Naive thymus-derived CD4-positive, alpha-beta T cell (primary cell): Measurements from ENCODE around the gene TMEM59. TPM values are rescaled to one million over a fixed set of nuclear protein-coding genes. Genes with fewer than 3 reads are reported as not detected.

ENCODE experiments used
- ATAC-seq: fragments of 150-1000 bp; cut with Tn5 transposase; 2 replicates; pipeline ENCODE4 v1.10.0; 2021; ENCODE audit warnings: mild to moderate bottlenecking, moderate library complexity
- CTCF ChIA-PET: fragments of 350-600 bp; sonication (Branson Sonifier 250); formaldehyde crosslinking; loops from one replicate; lab custom pipeline; 2021; ENCODE audit warnings: antibody characterized with exemption; lab: Charles Lee
- POLR2A ChIA-PET: fragments of 350-600 bp; sonication (Branson Sonifier 250); formaldehyde crosslinking; loops from one replicate; lab custom pipeline; 2021; ENCODE audit warnings: antibody characterized with exemption, inconsistent platforms; lab: Charles Lee
- DNase-seq, 9 donors: peaks; one replicate each; pipeline versions ENCODE4 v3.0.0 to v3.0.0-alpha.2; 2020 to 2022; ENCODE audit warnings: mixed read lengths in 1 of 9
- H3K27ac ChIP-seq: one replicate; pipeline ENCODE4 v1.7.0; 2013; ENCODE audit warnings: mild to moderate bottlenecking, low read depth, low read length, moderate library complexity
- H3K27me3 ChIP-seq, 2 donors: one replicate each; pipeline ENCODE4 v1.7.0; 2013; ENCODE audit warnings: low read length in 2 of 2, mild to moderate bottlenecking in 2 of 2, moderate library complexity in 2 of 2; ENCODE audit not compliant: control insufficient read depth in 2 of 2, insufficient read depth in 2 of 2
- H3K36me3 ChIP-seq, 3 experiments: 1 replicate in 2 of 3; 2 replicates in 1 of 3; pipeline ENCODE4 v1.7.0; 2013; ENCODE audit warnings: low read length in 3 of 3, mild to moderate bottlenecking in 3 of 3, moderate library complexity in 1 of 3; ENCODE audit not compliant: insufficient read depth in 3 of 3, control insufficient read depth in 2 of 3
- H3K4me1 ChIP-seq, 2 donors: one replicate each; pipeline ENCODE4 v1.7.0; 2013; ENCODE audit warnings: low read length in 2 of 2, mild to moderate bottlenecking in 2 of 2, moderate library complexity in 1 of 2; ENCODE audit not compliant: control insufficient read depth in 2 of 2, insufficient read depth in 2 of 2
- H3K4me3 ChIP-seq: 2 replicates; pipeline ENCODE4 v1.7.0; 2013; ENCODE audit warnings: mild to moderate bottlenecking, low read length
- H3K9me3 ChIP-seq, 3 experiments: 1 replicate in 2 of 3; 2 replicates in 1 of 3; pipeline ENCODE4 v1.7.0; 2013; ENCODE audit warnings: low read length in 3 of 3; ENCODE audit not compliant: control insufficient read depth in 2 of 3
- H3K27ac Mint-ChIP-seq, 9 donors: one replicate each; pipeline ENCODE4 v1.8.0; 2020 to 2022; ENCODE audit warnings: mixed read lengths in 9 of 9, mild to moderate bottlenecking in 8 of 9, moderate library complexity in 5 of 9, inconsistent platforms in 2 of 9
- H3K27me3 Mint-ChIP-seq, 5 donors: one replicate each; pipeline ENCODE4 v1.8.0; 2021 to 2022; ENCODE audit warnings: mixed read lengths in 5 of 5, mild to moderate bottlenecking in 1 of 5
- H3K36me3 Mint-ChIP-seq, 5 donors: one replicate each; pipeline ENCODE4 v1.8.0; 2020 to 2022; ENCODE audit warnings: mixed read lengths in 5 of 5, mild to moderate bottlenecking in 3 of 5, inconsistent platforms in 1 of 5
- H3K4me1 Mint-ChIP-seq, 7 donors: one replicate each; pipeline ENCODE4 v1.8.0; 2020 to 2022; ENCODE audit warnings: mixed read lengths in 7 of 7, mild to moderate bottlenecking in 3 of 7, inconsistent platforms in 1 of 7
- H3K4me3 Mint-ChIP-seq, 10 donors: one replicate each; pipeline ENCODE4 v1.8.0; 2020 to 2022; ENCODE audit warnings: mild to moderate bottlenecking in 10 of 10, mixed read lengths in 10 of 10, moderate library complexity in 6 of 10, inconsistent platforms in 2 of 10
- H3K9me3 Mint-ChIP-seq, 11 donors: one replicate each; pipeline ENCODE4 v1.8.0; 2020 to 2022; ENCODE audit warnings: mixed read lengths in 11 of 11, mild to moderate bottlenecking in 4 of 11, inconsistent platforms in 1 of 11, moderate library complexity in 1 of 11
- intact Hi-C, 2 donors: fragments of 100-400 bp; cut with micrococcal nuclease; formaldehyde crosslinking; loops; one replicate each; pipeline ENCODE4 v1.15.1; 2023
- polyA plus RNA-seq, 2 donors: library from polyadenylated mRNA; unstranded; fragments of 300-500 nt; fragmentation: Illumina TruSeq; gene quantifications; one replicate each; pipeline ENCODE4 v1.2.3, GENCODE V29; 2021
- total RNA-seq, 6 experiments: library from RNA in 5 of 6; stranded (reverse) in 5 of 6; gene quantifications; 1 replicate in 5 of 6; 2 replicates in 1 of 6; pipeline ENCODE4 v1.2.3 and lab custom pipeline; 2021 to 2026

The TMEM59 gene
- total and polyA plus RNA-seq, 7 experiments from 2014 or later = 127 to 545 (median 185) TPM

DNA sequence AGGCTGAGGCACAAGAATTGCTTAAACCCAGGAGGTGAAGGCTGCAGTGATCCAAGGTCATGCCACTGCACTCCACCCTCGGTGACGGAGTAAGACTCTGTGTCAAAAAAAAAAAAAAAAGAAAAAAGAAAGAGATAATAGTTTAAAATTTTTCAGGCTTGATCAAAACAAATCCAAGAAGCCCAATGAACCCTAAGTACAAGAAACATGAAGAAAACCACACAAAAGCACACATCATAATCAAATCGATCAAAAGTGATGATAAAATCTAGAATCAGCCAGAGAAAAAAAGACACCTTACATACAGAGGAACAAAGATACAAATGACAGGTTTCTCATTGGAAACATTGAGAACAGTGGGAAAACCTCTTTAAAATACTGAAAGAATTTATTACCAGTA, 66.5 kb downstream of the TMEM59 start:
- Mint-ChIP-seq H3K4me3 (peak overlapping the region in 6 of 10 donors; percentile 1 to 62 (median 31)), H3K4me1 (peaks cover 10 to 52% (median 48%) of the 10 kb centered on the region in 7 donors), H3K27me3 (peaks cover 0 to 2% (median 0%) of the 10 kb centered on the region in 5 donors), H3K9me3 (peaks cover 0 to 7% (median 0%) of the 10 kb centered on the region in 11 donors), H3K36me3 (peaks cover 0 to 4% (median 0%) of the 10 kb centered on the region in 5 donors), H3K27ac (peak overlapping the region in 8 of 9 donors; percentile 6 to 75 (median 55))
- no peaks in the 10 kb centered on the region for H3K36me3 ChIP-seq
- DNase-seq = peak in 7 of 9 donors; percentile 11 to 71 (median 62)
- ATAC-seq = peak; percentile 58
- POLR2A ChIA-PET = no interaction called here
- H3K9me3 ChIP-seq = no peaks in the 10 kb centered on the region
- intact Hi-C loops = no loop called here
- H3K4me1 ChIP-seq = peaks cover 0 to 14% of the 10 kb centered on the region in 2 donors
- no peak overlapping the region for H3K4me3 ChIP-seq
- H3K27ac ChIP-seq = no peak overlapping the region
- H3K27me3 ChIP-seq = no peaks in the 10 kb centered on the region
- CTCF ChIA-PET = no interaction called here

DNA sequence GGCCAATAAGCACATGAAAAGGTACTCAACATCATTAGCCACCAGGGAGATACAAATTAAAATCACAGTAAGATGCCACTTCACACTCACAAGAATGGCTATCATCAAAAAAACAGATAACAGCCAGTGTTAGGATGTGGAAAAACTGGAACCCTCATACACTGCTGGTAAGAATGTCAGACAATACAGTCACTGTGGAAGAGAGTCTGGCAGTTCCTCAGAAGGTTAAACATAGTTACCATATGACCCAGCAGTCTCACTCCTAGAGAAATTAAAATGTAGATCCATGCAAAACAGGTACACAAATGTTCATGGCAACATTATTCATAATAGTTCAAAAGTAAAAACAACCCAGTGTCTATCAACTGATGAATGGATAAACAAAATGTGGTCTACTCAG, 68.3 kb downstream of the TMEM59 start:
- Mint-ChIP-seq H3K27ac (peak overlapping the region in 4 of 9 donors; percentile 64 to 90 (median 78)), H3K27me3 (peaks cover 0 to 2% (median 0%) of the 10 kb centered on the region in 5 donors), H3K4me3 (peak overlapping the region in 2 of 10 donors; percentile 4 to 45), H3K4me1 (peaks cover 10 to 54% (median 48%) of the 10 kb centered on the region in 7 donors), H3K36me3 (peaks cover 0 to 3% (median 0%) of the 10 kb centered on the region in 5 donors), H3K9me3 (peaks cover 0 to 7% (median 0%) of the 10 kb centered on the region in 11 donors)
- Histone ChIP-seq H3K36me3 (no peaks in the 10 kb centered on the region), H3K27me3 (no peaks in the 10 kb centered on the region), H3K9me3 (no peaks in the 10 kb centered on the region), H3K4me3 (no peak overlapping the region), H3K27ac (no peak overlapping the region), H3K4me1 (peaks cover 0 to 14% of the 10 kb centered on the region in 2 donors)
- DNase-seq (no peak), ATAC-seq (no peak)
- intact Hi-C loops = no loop called here
- ChIA-PET CTCF (no interaction called here), POLR2A (no interaction called here)

DNA sequence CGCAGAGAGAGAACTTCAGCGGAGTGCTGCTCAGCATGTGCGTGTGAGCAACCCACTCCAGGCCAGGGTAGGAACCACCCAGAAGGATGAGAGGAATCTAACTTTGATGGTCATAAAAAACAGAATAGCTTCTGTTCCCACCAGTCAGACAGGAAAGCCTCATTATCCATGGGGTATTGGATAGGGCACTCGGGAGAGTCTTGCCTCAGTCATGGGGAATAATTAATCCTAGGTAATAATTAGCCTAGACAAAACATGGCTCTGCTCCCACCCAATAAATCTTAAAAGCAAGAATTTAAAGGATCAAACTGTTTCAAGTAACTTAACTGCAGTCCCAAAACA, 70.3 kb downstream of the TMEM59 start:
- ATAC-seq = no peak
- no peak for DNase-seq
- Histone ChIP-seq H3K27me3 (no peaks in the 10 kb centered on the region), H3K4me3 (no peak overlapping the region), H3K4me1 (peaks cover 0 to 14% of the 10 kb centered on the region in 2 donors), H3K27ac (no peak overlapping the region), H3K9me3 (no peaks in the 10 kb centered on the region), H3K36me3 (no peaks in the 10 kb centered on the region)
- H3K27ac Mint-ChIP-seq = peak overlapping the region in 3 of 9 donors; percentile 45 to 82 (median 74)
- intact Hi-C loops = no loop called here
- H3K9me3 Mint-ChIP-seq = peaks cover 0 to 7% (median 0%) of the 10 kb centered on the region in 11 donors
- peaks cover 6 to 47% (median 40%) of the 10 kb centered on the region in 7 donors for H3K4me1 Mint-ChIP-seq
- peak overlapping the region in 2 of 10 donors; percentile 37 to 44 for H3K4me3 Mint-ChIP-seq
- ChIA-PET CTCF (interaction anchor here (0.8 kb wide), 1 partner anchor 23 kb away, joined by 5 read pairs; no protein-coding TSS in a partner anchor), POLR2A (no interaction called here)
- no peaks in the 10 kb centered on the region for H3K27me3 Mint-ChIP-seq
- H3K36me3 Mint-ChIP-seq = no peaks in the 10 kb centered on the region

DNA sequence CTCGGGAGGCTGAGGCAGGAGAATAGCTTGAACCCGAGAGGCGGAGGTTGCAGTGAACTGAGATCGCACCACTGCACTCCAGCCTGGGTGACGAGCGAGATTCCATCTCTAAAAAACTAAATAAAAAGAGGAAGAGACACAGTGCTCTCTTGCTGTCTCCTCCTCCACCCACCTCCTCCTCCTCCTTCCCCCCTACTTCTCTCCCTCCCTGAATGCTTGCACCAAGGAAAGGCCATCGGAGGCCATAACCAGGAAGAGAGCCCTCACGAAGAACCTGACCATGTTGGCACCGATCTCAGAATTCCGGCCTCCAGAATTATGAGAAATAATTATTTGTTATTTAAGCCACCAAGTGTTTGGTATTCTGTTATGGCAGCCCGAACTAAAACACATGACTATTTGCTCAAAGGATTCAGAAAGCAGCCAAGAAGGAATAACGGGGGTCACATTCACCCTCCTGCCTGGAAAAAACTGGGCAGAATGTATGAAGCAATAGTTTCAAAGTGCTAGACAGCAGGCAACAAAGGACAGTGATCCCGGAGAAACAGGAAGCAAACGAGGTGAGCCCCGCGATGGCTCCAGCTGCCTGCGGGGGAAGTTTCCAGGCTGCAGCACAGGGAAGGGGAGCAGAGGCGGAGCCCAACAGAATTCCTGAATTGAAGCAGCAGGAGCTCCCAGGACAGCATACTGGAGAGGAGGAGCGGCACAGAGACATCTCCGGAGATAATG, 70.8 kb downstream of the TMEM59 start:
- Histone ChIP-seq H3K36me3 (no peaks in the 10 kb centered on the region), H3K4me3 (no peak overlapping the region), H3K27ac (no peak overlapping the region), H3K9me3 (no peaks in the 10 kb centered on the region), H3K4me1 (peaks cover 0 to 14% of the 10 kb centered on the region in 2 donors), H3K27me3 (no peaks in the 10 kb centered on the region)
- H3K36me3 Mint-ChIP-seq = no peaks in the 10 kb centered on the region
- peaks cover 0 to 7% (median 0%) of the 10 kb centered on the region in 11 donors for H3K9me3 Mint-ChIP-seq
- CTCF ChIA-PET = interaction anchor here (0.8 kb wide), 1 partner anchor 22 kb away, joined by 5 read pairs; no protein-coding TSS in a partner anchor
- no peak for DNase-seq
- peak overlapping the region in 4 of 9 donors; percentile 16 to 82 (median 60) for H3K27ac Mint-ChIP-seq
- POLR2A ChIA-PET = no interaction called here
- H3K4me1 Mint-ChIP-seq = peaks cover 2 to 41% (median 34%) of the 10 kb centered on the region in 7 donors
- ATAC-seq = no peak
- intact Hi-C loops = no loop called here
- H3K27me3 Mint-ChIP-seq = no peaks in the 10 kb centered on the region
- H3K4me3 Mint-ChIP-seq = peak overlapping the region in 6 of 10 donors; percentile 25 to 46 (median 40)

DNA sequence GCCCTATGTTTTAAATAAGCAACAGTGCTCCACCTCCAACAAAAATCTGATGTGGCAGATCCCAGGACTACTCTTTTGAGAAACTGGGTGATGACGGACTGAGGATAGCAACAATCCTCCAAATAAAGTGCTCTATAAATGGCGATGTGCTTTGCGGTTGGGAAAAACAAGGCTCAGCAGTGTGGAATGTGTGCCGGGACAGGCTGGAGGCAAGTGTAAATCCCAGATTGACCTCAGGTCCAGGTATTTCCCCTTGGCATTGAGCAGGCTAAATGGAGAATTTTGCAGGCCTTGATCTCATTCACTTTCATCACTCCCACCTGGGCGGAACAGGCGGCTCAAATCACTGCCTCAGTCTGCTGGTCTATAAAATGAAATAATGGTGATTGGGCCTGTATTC, 71.8 kb downstream of the TMEM59 start:
- Mint-ChIP-seq H3K4me1 (peaks cover 6 to 32% (median 25%) of the 10 kb centered on the region in 7 donors), H3K27me3 (no peaks in the 10 kb centered on the region), H3K4me3 (peak overlapping the region in 2 of 10 donors; percentile 7 to 26), H3K9me3 (no peaks in the 10 kb centered on the region), H3K27ac (peak overlapping the region in 1 of 9 donors; percentile 6), H3K36me3 (no peaks in the 10 kb centered on the region)
- POLR2A ChIA-PET = no interaction called here
- CTCF ChIA-PET = no interaction called here
- Histone ChIP-seq H3K36me3 (no peaks in the 10 kb centered on the region), H3K4me3 (no peak overlapping the region), H3K27me3 (no peaks in the 10 kb centered on the region), H3K27ac (no peak overlapping the region), H3K9me3 (no peaks in the 10 kb centered on the region), H3K4me1 (peaks cover 0 to 6% of the 10 kb centered on the region in 2 donors)
- intact Hi-C loops = no loop called here
- no peak for DNase-seq
- ATAC-seq = no peak

DNA sequence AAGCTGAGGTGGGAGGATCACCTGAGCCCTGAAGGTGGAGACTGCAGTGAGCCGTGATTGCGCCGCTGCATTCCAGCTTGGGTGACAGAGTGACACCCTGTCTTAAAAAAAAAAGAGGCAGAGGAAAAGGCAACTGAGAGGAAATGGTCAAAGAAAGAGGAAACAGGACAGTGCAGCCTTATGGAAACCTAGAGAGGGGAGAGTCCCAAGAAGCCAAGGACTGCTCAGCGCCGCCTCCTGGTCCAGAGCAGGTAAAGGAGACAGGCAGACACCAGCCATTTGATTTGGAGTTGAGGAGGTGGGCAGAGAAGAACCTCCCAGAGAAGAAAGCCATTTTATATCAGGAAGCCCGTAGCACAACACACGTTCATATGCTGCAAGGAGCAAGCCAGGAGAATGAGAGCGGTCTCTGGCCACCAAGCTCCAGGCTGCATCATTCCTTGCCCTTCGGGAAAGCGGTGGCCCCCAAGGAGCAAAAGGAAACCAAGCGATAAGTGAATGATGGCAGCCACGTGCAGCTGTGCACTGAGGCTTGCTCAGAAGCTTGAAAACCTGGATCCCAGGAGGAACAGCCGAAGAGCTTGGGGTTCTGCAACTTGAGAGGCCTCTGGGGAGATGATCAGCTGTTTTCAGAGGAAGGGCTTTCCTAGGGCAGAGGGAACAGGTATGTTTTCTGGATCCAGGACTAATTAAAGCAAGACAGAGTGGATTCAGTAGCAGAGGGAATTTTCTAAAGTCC, 73.1 kb downstream of the TMEM59 start:
- peaks cover 0 to 8% (median 4%) of the 10 kb centered on the region in 5 donors for H3K36me3 Mint-ChIP-seq
- H3K27ac Mint-ChIP-seq = no peak overlapping the region
- H3K27me3 ChIP-seq = no peaks in the 10 kb centered on the region
- H3K9me3 ChIP-seq = no peaks in the 10 kb centered on the region
- CTCF ChIA-PET = no interaction called here
- peaks cover 6 to 21% (median 16%) of the 10 kb centered on the region in 7 donors for H3K4me1 Mint-ChIP-seq
- H3K4me3 ChIP-seq = no peak overlapping the region
- no peak overlapping the region for H3K4me3 Mint-ChIP-seq
- DNase-seq = no peak
- H3K27ac ChIP-seq = no peak overlapping the region
- H3K9me3 Mint-ChIP-seq = no peaks in the 10 kb centered on the region
- no peak for ATAC-seq
- no peaks in the 10 kb centered on the region for H3K4me1 ChIP-seq
- H3K27me3 Mint-ChIP-seq = no peaks in the 10 kb centered on the region
- H3K36me3 ChIP-seq = no peaks in the 10 kb centered on the region
- POLR2A ChIA-PET = no interaction called here
- intact Hi-C loops = no loop called here
